HPDE6-E6E7 (cell line): ENCODE measurements around the gene CCDC78.

Source experiments
- DNase-seq: peaks from one replicate; pipeline ENCODE4 v3.0.0; 2011; ENCODE audit warnings: missing footprints; ENCODE audit errors: extremely low spot score

CCDC78 gene

GRCh38 chr16:711548-712320, 14.5 kb downstream of the CCDC78 start:
- DNase-seq = no peak

- DNase-seq = no peak
Measured at GRCh38 chr16:711084-711483, 15.2 kb downstream of the CCDC78 start.

- DNase-seq = no peak
Measured at GRCh38 chr16:710500-711075, 15.7 kb downstream of the CCDC78 start.

DNA sequence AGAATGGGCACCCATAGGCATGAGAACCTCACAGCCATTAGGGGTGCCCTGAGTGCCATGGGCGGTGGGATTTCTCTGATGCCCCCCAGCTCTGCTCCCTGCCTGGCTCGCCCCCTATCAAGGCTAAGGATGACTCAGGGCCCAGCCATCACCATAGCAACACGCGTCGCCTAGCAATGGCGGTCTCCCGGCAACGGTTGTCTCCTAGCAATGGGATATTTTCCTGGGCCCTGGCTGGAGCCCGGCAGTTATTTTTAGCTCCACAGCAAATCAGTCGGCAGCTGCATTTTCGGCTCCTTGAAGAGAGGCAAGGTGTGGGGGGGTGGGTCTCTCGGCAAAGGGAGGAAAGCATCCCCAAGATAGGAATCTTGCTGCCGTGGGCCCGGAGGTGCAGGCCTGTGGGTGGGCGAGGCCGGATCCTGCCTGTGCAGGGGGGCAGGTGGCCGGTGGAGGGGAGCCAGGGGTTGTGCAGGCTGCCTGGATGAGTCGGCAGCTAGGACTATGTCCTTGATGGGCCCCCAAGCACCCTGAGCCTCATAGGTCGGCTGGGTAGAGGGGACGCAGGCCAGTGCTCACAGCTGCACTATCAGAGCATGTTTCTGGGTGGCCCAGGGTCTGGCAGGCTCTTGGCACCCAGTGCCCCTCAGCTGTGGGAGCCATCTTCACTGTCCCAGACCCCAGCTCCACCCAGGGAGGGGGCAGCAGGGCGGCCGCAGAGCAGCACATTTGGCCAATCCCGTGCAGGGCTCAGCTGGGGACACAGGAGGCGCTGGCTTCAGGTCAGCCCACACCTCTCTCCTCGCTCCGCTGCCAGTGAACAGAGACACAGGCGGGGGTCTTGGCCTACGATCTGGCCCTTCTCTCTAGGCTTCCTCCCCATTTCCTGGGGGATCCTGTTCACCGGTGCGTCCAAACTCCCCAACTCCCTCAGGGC, 16.4 kb downstream of the CCDC78 start:
- DNase-seq = no peak

DNA sequence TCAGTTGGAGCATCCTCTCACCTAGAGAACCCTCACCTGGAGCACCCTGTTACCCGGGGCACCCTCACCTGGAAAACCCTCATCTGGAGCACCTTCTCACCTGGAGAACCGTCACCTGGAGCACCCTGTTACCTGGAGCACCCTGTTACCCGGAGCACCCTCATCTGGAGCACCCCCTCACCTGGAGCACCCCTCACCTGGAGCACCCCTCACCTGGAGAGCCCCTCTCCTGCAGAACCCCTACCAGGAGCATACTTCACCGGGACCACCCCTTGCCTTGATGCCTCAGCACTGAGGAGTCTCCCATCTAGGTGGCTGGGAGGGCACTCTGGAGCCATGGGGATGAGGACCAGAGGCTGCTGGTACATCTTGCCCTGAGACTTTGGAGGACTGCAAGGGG, 17.3 kb downstream of the CCDC78 start:
- no peak for DNase-seq

- DNase-seq = no peak
Measured at GRCh38 chr16:708019-708418, 18.2 kb downstream of the CCDC78 start.

DNA sequence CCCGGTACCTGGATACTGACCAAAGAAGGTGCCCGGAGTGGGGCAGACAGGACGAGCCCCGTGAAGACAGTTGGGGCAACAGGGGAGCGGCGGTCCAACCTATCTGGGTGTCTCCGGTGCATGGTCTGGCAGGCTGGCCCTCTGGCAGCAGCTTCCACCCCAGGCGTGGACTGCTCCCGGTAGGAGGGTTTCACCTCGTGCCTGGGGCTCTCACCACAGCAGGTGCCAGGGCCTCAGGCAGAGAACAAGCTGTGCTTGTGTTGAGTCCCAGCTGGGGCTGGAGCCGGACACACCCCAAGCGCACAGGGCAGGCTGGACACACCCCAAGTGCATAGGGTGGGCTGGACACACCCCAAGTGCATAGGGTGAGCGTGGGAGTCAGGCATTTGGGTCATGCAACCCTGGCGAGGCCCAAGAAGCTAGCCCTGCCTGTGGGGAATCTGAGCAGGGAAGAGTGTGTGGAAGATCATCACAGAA, 19.1 kb downstream of the CCDC78 start:
- no peak for DNase-seq

DNA sequence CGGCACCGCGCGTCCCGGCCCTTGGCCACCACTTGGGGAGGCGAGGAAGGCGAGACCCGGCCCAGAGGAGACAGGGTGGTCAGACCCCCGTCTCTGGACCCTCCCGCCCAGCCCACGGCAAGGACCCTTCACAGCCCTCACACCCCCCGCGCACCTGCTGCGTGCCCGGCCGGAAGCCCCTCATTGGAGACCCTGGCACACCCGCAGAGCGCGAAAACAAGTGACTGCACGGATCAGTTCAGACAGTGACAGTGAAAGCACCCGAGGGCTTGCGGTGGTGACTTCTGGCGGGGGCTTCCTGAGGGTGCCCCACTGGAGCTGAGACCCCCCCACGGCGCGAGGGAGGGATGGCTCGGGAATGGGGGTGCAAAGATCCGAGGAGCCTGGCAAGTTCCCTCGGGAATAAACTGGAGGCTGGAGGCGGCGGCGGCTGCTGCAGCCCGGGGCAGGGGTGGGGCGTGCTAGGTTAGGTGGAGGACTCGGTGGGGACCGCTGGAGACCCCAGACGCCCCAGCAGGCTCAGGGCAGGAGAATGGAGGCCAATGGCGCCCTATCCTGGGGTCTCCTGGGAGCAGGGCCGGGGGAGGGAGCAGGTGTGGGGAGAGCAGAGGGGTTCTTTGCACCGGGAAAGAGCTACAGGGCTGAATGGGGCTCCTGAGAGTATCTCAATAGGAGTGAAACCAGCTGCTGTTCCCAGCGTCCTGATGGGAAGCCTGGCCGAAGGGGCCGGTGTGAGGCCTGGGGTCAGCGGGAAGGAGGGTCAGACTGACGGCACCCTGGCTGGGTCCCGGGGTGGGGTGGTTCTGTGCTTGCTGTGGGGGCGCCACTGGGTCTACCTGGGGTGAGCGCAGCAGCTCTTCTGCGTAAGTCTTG, 19.8 kb downstream of the CCDC78 start:
- DNase-seq = no peak

GRCh38 chr16:705431-706188, 20.6 kb downstream of the CCDC78 start, which contains the start of gene FBXL16:
FBXL16 (minus strand) TSS chr16:705801; CDS start chr16:697405, 8,396 bp downstream.
- no peak for DNase-seq

GRCh38 chr16:704552-705380, 21.5 kb downstream of the CCDC78 start:
- no peak for DNase-seq

GRCh38 chr16:704047-704446, 22.2 kb downstream of the CCDC78 start:
- DNase-seq = no peak

DNA sequence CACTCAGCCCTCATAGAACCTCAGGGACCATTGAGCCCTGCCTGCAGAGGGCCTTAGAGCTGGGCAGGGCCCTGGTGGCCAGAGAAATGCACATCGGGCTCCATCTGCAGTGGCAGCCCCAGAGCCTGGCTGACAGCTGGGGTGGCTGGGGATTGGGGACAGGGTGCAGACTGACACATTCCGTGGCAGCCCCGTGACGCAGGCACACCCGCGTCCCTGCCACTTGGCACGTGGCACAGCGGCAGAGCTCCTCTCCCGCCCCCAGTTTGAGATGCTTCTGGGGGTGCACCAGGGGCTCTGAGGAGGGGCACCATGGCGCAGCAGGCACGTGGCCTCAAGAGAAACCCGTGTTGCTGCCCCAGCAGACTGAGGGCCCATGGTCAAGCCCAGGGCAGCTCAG, 22.8 kb downstream of the CCDC78 start:
- no peak for DNase-seq

DNA sequence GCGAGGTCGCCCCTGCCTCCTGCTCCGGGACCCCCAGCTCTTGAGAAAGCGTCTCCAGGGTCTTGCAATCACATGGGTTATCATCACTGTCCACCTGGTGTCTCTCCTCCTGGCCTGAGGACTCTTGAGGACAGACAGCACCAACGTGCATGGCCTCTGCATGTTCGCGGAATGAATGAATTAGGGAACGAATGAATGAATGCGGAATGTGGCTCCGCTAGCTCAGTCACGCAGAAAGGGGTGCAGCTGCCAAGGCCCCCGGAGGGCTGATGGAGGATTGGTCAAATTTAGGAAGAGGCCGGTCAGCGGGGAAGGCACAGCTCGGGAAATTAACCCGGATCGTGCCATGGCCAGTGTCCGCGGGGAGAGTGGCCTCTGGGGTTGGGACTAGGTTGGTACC, 23.9 kb downstream of the CCDC78 start:
- no peak for DNase-seq

- DNase-seq = no peak
Measured at GRCh38 chr16:700684-701584, 25.3 kb downstream of the CCDC78 start.

DNA sequence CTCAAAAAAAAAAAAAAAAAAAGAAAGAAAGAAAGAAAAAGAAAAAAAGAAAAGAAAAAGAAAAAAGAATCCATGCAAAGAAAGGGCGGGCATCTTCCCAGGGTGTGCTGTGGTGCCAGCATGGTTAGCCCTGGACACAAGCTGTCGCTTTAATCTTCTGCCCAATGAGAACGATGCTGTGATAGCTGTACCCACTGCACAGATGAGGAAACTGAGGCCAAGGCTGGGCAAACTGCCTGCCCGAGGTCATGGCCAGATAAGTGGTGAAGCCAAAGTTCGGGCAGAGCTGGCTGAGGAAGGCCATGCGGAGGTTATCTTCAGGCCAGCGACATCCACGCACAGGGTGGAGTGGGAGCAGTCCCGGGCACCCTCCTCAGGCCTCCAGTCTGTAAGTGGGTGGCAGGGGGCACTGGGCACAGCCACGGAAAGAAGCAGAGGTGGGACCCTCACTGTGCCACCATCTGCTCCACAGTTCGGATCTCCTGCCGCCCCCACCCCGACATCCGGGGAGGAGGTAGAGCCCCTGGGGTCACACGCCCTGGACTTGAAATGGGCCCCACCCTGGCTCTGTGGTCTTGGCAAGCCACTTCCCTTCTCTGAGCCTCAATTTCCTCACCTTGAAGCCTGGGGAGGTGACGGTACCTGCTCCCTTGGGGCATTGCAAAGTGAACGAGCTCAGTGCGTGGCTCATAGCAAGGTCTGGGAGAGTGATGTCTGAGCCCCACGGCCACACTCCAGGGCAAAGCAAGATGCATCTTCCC, 27.2 kb downstream of the CCDC78 start:
- DNase-seq = no peak

GRCh38 chr16:695355-696089, 30.7 kb downstream of the CCDC78 start:
- DNase-seq = no peak

DNA sequence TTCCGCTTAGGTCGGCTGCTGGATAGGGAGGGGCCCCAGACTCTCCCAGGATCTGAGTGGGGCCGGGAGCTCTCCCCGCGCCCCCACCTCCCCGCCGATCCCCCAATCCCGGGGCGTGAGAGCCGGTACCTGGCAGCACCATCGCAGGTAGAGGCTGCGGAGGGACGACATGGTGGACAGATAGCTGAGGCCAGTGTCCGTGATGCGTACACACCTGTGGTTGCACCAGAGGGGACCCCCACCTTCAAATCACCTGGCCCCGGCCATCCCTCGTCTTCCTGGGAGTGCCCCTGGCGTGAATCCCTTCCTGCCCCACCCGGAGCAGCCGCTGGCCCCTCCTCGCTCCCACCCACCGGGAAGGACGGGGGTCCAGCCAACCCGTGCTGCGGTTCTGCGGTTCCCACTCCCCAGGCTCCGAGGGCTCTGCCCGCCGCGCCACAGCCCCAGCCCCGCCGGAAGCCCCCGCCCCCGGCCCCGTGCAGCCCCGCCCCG, 31.3 kb downstream of the CCDC78 start:
- DNase-seq = no peak
